GM19023 (cell line): ENCODE measurements around the gene AZI2.

Experiments used
- ATAC-seq: cut with Tn5 transposase; IDR thresholded peaks from one replicate; pipeline ENCODE4 v1.9.1; 2021; ENCODE audit warnings: mild to moderate bottlenecking, moderate library complexity; ENCODE audit not compliant: unreplicated experiment

AZI2 gene

GRCh38 chr3:28308196-28308595 is 40.4 kb downstream of the AZI2 start:
- ATAC-seq = no peak

DNA sequence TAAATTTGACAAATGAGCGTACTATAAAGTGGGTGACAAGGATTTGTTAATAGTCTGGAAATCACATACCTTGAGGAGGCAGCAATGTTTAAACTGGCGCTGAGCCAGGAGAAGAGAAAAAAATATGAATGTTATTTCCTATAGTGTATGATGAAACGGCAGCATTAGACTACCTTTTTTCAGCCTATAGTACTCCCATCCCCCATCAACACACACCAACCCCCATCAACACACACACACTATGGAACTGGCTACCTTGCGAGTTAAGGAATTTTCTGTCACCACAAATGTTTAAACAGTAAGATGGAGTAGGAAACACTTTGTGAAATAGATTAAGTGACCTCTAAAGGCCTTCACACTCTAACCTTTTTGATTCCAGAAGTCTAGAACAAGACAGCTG is 46.9 kb downstream of the AZI2 start:
- no peak for ATAC-seq

- ATAC-seq = no peak
These were observed 48.2 kb downstream of the AZI2 start for GRCh38 chr3:28300345-28300962.

DNA sequence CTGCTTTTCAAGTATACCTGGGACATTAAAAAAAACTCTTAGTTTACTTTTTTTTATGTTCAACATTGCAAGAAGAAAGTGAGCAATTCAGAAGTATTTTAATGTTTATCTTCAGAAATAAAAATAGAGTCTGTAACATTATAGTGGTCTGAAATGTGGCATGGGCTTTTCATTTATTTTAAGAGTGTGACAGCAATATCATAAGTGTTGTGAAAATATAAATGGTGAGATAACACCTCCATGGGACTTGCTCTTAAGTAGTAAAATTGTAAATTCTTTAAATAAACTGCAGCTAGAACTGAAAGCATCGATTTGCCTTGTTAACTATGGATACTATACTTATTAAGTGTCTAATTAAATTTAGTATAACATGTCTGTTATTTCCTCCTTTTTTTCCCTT is 48.9 kb downstream of the AZI2 start:
- ATAC-seq = no peak

GRCh38 chr3:28295898-28296490 is 52.6 kb downstream of the AZI2 start:
- ATAC-seq = no peak

DNA sequence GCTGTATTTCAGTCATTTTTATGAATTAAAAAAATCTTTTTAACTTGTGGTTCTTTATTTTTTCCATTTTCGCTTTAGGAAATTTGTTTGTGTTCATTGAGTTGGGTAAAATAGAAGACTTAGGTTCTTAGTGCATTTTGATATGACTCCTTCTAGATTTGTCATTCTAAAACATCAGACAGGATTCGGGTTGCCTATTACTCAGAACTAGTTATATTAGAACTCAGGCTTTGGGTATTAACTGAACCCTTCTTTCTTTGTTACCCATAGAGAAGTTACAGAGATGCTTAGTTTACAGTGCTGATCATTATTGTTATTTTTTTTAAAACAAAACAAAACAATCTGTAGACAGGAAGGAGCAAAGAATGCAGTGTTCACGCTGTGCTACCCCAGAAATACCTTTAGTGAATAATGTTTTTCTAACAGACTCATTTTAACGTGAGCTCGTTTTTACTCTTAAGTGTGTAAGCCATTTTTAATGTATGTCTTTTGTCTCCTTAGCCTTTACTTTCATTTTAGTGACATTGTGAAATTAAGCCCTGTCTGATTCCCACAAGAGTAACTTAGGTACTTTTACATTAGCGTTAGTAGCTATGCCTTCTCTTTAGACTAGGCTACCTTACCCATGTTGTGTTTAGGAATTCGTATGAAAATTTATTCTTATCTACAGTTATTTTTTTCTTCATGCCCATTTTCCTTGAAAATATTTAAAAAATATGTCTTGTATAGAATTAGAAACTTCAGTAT is 53.8 kb downstream of the AZI2 start:
- no peak for ATAC-seq

- ATAC-seq = no peak
These were observed 56.0 kb downstream of the AZI2 start for GRCh38 chr3:28292622-28293021.

GRCh38 chr3:28291577-28291976 is 57.0 kb downstream of the AZI2 start:
- no peak for ATAC-seq

DNA sequence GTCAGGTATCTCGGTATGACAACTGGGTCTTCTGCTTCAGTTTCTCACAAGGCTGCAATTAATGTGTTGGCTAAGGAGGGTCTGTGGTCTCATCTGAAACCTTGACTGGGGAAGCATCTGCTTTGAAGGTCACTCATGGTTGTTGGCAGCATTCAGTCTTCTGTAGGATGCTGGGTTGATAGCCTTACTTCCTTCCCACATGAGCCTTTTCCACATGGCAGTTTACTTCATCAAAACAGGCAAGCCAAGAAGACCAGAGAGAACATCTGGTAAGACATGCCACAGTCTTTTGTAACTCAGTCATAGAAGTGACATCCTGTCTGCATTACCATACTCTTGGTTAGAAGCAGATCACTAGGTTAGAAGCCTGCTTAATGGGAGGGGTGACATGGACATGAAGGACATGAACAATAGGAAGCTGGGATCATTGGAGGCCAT is 57.7 kb downstream of the AZI2 start:
- ATAC-seq = no peak

DNA sequence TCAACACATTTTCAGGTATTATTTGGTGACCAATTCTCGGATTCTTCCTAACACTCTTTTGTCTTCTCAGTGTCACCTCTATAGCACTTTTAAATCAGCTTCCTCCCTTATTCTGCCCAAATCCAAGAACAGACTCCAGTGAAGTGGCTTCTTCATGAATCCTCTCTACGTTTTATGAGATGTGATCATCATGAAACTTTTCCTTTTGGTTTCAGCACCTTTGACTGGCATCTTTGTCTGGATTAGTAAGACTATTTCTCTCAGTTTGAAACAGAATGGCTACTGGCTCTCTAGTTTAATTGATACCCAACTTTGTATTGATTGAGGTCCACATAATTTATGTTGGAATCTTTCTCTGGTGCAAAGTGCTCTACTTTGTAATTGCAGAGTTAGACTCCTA is 61.6 kb downstream of the AZI2 start:
- no peak for ATAC-seq

GRCh38 chr3:28286595-28286994 is 62.0 kb downstream of the AZI2 start:
- peak; percentile 83 for ATAC-seq

- no peak for ATAC-seq
These were observed 67.8 kb downstream of the AZI2 start for GRCh38 chr3:28280781-28281180.

DNA sequence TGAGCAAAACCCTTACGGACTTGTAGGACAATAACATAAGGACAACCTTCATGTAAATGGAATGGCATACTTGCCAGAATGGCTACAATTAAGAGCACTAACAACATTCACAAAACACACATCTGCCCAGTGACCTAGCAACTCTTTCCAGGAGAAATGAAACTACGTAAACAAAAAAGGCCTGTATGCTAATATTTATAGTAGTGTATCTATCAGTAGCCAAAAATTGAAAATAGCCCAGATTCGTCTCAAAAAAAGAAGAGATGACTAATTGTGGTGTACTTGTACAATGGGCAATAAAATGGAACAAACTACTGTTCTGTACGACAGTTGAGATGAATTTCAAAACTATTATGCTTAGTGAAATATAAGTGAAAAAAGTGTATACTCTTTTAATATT is 68.9 kb downstream of the AZI2 start:
- ATAC-seq = no peak

DNA sequence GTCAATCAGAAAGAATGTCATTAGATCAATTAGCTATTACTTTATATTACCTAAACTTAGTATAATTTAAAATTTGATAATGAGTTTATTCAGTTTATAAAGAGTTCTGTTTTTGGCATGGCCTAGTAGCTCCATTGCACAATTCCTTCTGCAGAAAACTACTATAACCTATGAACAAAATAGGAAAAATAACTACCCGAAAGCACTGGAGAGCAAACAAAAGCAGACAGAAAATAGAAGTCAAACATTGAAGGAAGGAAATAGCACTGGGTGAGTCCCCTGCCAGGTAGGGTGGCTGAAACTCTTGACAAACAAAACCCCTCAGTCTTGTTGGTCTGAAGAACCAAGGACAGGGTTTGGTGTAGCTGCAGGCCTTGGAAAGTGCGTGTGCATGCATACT is 69.7 kb downstream of the AZI2 start:
- no peak for ATAC-seq

DNA sequence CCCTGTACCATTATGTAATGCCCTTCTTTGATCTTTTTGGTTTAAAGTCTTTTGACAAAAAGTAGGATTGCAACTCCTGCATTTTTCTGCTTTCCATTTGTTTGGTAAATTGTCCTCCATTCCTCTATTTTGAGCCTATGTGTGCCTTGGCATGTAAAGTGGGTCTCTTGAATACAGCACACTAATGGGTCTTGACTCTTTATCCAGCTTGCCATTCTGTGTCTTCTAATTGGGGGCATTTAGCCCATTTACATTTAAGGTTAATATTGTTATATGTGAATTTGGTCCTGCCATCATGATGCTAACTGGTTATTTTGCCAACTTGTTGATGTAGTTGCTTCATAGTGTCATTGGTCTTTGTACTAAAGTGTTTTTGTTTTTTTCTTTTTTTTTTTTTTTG is 74.8 kb downstream of the AZI2 start:
- ATAC-seq = no peak
